Cardiac atrium fibroblast (primary cell): Measurements from ENCODE around the gene ZNF80. TPM values are rescaled to one million over a fixed set of nuclear protein-coding genes. Genes with fewer than 3 reads are reported as not detected.

ENCODE experiments used
- total RNA-seq: library from RNA; depleted of rRNA; stranded (reverse); fragments of >200 nt; gene quantifications from 2 replicates; pipeline ENCODE4 v1.2.3, GENCODE V29; 2015

Gene ZNF80
- total RNA-seq, result not detected in 2 replicates

DNA sequence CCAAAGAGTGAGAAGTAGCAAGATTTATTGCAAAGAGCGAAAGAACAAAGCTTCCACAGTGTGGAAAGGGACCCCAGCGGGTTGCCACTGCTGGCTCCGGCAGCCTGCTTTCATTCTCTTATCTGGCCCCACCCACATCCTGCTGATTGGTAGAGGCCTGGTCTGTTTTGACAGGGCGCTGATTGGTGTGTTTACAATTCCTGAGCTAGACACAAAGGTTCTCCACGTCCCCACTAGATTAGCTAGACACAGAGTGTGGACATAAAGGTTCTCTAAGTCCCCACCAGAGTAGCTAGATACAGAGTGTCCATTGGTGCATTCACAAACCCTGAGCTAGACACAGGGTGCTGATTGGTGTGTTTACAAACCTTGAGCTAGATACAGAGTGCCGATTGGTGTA is at the start of gene ZNF80:
ZNF80 (minus strand) TSS at position 101 of the 400 bp plus-strand sequence. CDS start 504 bp downstream, outside the sequence.

Other genes starting within 250 kb of the ZNF80 start
- 1.1 and 2.3 TPM in 2 replicates for gene CCDC191, start 181.1 kb downstream of the ZNF80 start, total RNA-seq
- 10.7 and 25.1 TPM in 2 replicates for gene QTRT2, start 180.8 kb downstream of the ZNF80 start, total RNA-seq
- gene DRD3, start 58.5 kb downstream of the ZNF80 start, total RNA-seq, result not detected in 2 replicates
- gene TIGIT, start 56.5 kb upstream of the ZNF80 start, total RNA-seq, result 0.32 TPM in 1 of 2 replicates, not detected in the other